PC-3 (cell line): Measurements from ENCODE around the gene AP1M2.

Experiments
- CTCF ChIP-seq: fragments of 300-600 bp; sonication (generic); conservative IDR thresholded peaks from 2 replicates; pipeline ENCODE4 v1.5.1; 2017; ENCODE audit warnings: antibody characterized with exemption, low read depth, mild to moderate bottlenecking, low read length
- EZH2 ChIP-seq: fragments of 300-600 bp; sonication (generic); IDR thresholded peaks from one replicate; pipeline ENCODE4 v1.6.1; 2017; ENCODE audit warnings: antibody characterized with exemption, mild to moderate bottlenecking, low read length; ENCODE audit not compliant: unreplicated experiment

DNA sequence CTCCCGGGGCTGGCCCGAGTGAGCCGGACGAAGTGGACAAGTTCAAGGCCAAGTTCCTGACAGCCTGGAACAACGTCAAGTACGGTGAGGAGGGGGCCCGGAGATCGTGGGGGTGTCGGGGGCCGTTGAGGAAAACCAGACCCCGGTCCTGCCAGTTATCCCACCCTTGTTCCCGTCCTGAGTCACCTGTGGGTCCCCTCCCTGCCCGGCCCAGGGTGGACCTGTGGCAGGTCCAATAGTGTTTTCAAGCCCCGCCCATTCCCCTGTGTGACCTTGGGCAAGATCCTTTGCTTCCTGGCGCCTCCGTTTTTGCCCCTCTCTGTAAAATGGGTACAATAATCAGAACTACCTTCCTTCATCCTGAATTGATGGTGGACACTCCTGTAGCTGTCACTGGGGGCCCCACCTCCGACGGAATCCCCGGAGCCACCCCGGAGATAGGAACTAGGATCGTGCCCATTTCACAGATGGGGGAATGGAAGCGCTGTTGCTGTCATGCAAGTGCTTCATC, 42.8 kb downstream of the AP1M2 start:
- TF ChIP-seq CTCF: no peak
- no peak for TF ChIP-seq EZH2
